T-helper 22 cell (primary cell): ENCODE results near the gene ZSCAN18.

Experiments used
- DNase-seq: peaks from one replicate; pipeline ENCODE4 v3.0.0-alpha.2; 2020; ENCODE audit warnings: low read depth

ZSCAN18 gene

DNA sequence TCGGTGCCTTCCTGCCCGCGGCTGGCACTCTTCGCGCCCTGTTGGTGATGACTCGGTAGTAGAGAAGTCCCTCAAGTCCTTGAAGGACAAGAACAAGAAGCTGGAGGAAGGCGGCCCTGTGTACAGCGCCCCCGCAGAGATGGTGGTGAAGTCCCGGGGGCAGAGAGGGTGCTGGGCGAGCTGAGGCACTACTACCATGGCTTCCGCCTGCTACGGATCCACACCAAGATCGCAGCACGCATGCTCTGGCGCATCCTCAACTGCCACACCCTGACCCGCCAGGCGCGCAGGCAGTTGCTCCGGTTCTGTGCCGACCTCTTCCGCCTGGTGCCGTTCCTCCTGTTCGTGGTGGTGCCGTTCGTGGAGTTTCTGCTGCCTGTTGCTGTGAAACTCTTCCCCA is 53.1 kb downstream of the ZSCAN18 start:
- no peak for DNase-seq

DNA sequence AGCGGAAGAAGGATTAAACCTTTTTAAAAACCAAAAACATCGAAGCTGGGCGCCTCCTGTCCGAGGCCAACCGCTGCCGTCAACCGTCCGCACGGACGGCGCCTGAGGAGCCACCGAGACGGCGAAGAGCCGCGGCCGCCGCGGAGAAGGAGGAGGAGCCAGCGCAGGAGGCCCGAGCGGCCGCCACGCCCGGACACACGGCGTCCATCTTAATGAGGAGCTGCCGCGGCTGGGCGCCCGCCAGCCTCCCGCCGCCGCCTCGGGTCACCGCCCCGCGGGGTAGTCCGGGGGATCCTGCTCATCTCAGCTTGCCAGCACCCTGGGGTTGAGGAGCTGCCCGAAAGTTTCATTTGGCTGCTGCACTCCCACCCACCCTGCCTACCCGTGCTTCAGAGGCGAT is 53.6 kb downstream of the ZSCAN18 start:
- DNase-seq, result no peak

DNA sequence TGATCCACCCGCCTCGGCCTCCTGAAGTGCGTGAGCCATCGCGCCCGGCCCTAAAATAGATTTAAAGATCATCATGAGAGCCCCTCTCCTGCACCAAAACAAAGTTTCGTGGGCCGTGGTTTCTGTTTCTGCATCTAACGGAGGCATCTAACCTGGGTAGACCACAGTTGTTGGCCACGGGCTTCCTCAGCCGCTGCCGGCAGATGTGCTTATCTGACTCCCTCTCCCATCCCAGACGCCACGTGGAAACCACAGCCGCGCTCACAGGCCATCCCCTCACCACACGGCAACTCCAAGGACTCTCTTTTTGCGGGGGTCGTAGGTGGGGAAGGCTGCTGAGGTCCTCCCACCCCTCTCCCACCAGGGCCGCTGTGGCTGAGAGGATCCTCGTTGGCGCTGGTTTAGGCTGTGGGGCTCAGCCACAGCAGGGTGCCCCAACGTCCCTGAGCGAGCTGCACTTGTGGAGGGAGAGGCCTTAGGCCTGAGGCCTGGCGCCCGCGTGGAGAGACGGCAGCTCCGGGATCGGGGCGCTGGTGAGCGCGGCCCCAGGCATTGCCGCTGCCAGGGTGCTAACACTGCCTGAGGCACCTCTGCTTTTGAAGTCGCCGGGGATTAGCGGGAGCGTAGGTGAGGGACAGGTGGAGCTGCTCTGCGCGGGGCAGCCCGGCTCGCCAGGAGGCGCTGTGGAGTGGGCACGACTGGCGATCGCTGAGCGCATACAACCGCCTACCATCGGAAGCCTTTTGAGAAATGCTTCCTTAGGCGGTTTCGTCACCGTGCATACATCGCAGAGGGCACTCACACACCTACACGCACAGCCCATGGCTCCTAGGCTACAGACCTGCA is 55.3 kb downstream of the ZSCAN18 start:
- DNase-seq, result no peak

DNA sequence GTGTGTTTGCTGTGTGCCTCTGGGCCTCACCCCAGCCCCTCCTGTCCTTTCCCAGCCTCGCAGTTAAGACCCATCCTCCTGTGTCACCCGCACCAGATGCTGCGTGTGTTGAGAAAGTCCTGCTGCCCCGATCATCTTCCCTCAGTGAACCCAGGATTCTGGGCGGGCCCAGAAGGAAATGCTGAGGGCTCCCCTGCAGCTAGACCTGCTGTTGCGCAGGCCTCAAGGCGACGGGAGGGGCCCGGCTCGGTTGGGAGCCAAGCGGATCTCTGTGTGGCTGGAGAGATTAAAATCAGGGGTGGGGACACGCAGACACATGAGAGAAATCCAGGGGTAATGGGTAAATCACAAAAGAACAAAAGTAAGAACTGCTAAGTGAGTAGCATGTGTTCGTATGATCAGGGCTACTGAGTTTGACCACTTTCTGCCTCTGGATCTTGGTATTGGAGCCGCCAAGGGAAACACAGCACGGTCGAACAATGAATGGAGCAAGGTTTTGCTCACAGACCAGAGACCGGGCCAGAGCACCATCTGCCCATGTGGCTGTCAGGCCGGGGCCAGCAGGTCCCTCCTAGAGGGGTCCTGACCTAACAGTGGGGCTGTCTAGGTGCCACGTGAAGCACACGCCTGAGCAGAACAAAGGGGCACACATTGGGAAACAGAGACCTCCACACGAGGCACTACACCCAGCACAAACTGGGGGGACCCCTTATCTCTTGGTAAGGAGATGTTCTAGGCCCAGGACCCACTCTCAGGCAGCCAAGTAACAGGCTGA is 57.1 kb downstream of the ZSCAN18 start:
- no peak for DNase-seq

DNA sequence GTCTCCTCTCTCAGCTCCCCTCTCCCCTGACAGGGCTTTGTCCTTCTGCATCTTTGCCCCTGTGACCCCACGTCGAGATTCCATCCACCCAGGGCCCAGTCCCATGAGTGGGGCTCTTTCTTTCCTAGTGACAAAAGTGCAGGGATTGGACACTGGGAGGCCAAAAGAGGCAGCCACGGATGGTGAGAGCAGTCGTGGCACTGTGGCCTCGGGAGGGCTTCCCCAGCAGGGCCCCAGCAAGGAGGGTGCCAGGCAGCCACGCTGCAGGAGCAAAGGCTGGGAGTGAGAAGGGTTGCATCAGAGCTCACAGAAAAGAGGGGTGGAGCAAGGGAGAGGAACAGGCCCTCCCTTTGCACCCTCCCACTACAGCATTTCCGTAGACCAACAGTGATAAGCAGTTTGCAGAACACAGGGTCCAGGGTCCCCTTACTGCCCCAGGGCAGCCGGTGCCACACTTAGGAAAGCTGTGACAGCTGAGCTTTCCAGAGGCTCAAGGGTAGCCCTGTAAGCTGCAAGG is 59.3 kb downstream of the ZSCAN18 start:
- no peak for DNase-seq

DNA sequence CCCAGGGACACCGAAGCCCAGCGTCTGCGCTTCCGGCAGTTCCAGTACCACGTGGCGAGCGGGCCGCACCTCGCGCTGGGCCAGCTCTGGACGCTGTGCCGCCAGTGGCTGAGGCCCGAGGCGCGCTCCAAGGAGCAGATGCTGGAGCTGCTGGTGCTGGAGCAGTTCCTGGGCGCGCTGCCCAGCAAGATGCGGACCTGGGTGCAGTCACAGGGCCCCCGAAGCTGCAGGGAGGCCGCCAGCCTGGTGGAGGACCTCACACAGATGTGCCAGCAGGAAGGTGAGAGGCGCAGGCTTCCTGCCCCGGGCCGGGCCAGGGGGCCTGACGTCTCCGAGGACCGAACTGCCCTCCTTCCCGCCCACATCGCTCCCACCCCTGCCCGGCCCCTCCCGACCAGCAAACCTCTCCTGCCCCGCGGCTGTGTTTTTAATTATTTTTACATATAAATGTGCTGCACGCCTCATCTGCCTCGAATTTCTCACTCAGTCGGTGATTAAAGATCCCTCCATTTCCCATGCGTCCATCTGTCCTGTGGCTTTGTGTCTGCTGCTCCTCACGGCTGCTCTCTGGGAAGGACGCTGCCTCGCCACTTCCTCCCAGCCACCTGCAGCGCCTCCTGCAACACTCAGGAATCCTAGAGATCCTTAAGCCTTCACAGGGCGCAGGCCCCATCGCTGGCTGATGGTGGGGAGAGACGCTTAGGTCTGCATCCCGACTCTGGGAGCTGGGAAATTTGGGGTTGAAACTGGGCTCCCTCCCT is 59.9 kb downstream of the ZSCAN18 start:
- no peak for DNase-seq

DNA sequence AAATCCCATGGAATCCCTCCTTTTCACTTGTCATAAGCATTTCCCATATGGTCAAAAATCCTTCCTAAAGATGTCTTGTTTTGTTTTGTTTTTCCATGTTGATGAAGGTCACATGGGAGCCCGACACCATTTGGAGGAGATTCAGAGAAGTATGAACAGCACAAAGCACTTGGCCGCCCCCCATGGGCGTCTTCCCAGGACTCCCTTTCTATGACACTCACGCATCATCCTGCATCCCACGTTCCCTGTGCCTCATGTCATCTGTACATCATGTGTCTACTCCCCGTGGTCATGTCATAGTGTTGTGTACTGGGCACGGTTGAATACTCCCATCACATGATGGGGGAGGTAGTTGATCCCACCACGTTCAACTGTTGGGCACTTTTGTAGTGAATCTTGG is 62.2 kb downstream of the ZSCAN18 start:
- no peak for DNase-seq

DNA sequence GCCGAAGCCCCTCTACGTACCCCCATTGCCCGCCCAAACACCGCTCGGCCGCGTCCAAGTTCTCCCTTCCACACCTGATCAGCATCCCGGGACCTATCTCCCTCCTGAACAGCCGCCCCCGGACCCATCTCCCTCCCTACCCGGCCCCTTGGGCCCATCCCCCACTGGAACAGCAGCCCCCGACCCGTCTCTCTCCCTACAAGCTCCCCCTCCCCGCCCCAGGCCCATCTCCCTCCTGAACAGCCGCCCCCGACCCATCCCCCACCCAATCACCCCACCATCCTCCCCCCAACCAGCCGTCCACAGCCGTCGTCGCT is 63.6 kb downstream of the ZSCAN18 start:
- no peak for DNase-seq
